HG02970 (cell line): ENCODE data around the gene GABRB1.

ENCODE experiments used
- ATAC-seq: cut with Tn5 transposase; IDR thresholded peaks from one replicate; pipeline ENCODE4 v1.9.1; 2021; ENCODE audit warnings: mild to moderate bottlenecking, moderate library complexity, moderate number of reproducible peaks; ENCODE audit not compliant: unreplicated experiment, low FRiP score

Gene GABRB1

DNA sequence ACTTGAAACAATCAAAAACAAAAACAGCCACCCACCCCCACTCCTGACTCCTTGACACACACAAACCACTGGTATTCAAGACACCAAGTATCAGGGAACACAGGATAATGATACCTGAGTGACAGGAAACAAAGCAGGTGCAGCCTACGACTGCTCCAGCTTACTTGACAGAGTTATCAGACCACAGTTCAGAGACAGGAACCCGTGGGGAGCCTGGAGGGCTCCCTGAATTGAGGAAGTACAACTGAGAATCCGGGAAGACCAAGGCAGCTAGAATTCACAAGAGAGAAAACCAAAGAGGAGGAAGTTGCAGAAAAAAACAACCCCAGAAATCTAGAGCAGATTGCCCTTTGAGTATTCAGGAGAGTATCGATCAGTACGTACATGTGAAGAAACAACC lies 411.6 kb downstream of the GABRB1 start:
- no peak for ATAC-seq

DNA sequence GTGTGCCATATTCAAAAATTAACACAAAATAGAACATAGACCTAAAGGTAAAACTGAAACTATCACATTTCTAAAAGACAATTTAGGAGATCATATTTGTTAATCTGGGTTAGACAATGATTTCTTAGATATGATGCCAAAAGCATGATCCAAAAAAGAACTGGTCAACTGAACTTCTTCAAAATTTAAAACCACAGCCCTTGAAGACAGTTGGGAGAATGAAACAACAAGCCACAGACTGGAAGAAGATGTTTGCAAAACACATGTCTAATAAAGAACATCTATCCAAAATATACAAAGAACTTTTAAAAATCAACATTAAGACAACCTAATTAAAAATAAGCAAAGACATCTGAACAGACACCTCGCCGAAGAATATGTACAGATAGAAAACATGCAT lies 412.7 kb downstream of the GABRB1 start:
- no peak for ATAC-seq

DNA sequence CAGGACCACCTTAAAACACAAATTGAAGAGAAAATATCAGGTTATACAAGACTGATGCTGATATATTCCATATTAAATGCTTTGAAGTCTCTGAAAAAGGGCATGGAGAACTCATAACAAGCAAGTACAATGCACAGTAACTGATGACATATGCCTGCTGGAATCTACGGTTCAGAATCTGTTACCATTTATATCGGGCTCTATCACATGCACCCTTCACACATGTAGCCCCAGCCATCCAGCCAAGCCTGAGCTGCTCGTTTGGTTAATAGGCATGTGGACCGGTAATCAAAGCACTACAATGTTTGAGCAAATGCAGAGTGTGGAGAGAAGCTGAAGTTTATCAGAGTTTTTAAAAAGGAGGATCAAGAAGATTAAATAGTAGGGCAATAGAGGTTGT lies 420.3 kb downstream of the GABRB1 start:
- no peak for ATAC-seq

DNA sequence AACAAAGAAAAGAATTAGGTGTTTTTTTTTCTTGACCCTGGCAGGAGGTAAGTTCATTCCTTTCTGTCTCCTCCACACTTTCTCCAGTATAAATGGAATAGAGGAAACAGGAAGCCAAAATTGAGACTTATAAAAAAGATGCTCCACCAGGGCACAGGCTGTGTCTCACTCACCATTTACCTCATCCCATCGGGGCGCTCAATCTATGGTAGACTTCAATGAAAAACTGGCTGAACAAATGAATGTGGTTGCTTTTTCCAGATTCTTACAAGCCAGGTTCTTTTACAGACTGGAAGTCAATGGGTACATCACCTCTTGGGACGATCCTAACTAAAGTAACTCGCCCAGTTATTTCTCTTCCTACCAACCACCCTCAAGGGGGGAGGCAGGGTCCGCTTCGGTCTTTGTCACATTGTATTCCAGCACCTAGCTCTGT lies 431.4 kb downstream of the GABRB1 start:
- ATAC-seq: no peak

DNA sequence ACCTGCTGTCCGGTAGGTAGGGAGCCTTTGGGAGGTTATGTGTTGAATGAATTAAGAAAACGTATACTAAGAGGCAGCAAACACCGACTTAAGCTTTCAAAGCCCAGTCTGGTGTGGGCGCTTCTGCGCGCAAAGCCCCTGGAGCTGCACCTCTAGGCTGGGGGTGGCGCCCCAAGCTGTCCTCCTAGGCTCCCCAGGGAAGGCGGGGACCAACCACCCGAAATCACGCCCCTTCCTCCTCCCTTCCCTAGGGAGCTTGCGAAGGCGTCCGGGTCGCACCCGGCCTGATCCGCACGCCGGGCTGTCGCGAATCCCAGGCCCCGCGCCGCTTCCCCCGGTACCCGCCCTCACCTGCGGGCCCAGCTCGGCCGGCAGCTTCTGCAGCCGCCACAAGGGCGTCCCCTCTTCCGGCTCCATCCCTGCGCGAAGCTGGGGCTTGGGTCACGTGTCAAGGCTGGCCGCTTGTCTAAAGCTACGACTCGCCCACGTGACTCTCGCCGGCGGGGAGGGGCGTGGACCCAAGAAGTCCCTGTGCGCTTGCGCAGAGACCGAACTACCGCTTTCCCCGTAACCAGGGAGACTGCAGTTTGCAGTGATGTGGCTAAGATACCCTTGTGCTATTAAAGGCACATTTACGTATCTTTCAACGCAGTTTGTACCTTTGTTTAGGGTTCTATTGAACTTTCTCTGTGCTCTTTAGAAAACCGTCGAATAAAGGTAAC lies 432.0 kb downstream of the GABRB1 start, which contains the start of gene COMMD8:
Gene COMMD8, minus strand, starts transcription at position 468 of the 722 bp plus-strand sequence. Its CDS starts 51 bp downstream, at position 417.
- peak; percentile 96 for ATAC-seq

DNA sequence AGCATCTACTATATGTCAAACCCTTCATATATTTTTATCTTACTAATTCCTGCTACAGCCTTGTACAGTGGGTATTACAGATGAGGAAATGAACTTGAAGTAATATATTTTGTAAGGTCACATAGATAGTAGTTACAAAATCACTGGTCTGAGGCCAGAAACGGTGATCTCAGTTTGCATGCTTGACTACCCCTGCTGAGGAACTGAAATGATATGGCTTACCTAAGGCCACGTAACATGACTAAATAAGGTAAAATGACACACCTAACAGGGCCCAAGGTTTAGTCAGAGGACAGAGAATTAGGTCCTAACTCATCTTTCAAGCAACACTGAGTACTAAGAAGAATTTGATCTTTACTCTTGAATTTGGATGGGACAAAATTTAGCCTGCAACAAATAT lies 433.6 kb downstream of the GABRB1 start:
- no peak for ATAC-seq

DNA sequence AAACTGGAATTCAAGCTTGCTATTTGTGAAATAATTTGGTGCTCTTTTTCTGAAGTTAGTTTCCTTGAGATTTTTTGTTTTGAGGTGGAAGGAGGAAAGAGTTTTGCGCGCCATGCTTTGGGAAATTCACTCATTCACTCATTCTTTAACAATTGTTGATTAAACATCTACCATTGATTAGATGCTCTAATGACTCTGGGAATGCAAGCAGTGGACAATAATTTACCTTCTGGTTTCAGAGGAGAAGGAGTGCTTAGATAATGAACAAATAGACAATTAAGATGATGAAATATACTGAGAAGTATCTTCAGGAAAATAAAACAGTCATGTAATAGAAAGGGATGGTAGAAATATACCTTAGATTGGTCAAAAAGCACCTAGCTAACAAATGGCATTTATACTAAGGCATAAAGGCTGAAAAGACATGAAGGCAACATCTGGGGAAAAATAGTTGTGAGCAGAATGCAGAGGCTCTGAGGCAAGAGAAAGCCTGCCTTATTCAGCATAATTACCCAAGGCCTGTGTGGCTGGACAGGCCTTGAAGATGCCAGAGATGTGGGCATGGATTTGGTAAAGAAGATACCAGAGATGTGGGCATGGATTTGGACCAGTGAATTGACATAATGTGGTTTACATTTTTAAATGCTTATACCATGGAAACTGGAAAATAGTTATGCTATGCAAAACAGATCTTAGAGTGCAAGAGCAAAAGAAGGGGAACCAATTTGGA lies 434.9 kb downstream of the GABRB1 start:
- no peak for ATAC-seq

DNA sequence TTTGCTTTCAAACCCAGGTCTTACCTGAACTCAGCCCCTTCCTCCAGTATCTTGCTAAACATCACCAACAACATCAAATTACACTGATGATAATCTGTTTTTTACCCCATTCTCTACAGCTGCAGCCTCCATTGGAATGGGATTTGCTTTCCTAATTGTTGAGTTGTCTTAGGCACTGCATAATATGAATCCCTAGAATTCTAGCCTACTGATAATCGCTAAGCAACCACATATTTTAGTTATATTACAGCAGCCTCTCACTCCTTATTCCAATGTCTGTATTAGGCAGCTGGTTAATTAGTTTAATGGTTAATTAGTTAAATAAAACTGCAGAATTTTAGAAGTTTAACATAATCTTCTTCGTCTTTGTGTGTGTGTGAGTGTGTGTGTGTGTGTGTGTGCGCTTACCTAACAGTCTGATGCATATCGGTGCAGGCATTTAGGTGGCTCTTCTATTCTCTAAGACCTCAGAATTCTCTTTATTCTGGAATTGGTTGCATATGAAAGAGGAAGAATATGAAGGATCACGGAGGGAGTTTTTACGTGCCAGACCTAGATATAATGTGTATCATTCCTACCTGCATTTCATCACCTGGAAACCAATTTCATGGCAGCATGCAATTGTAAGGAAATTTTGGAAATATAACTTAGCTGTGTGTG lies 437.5 kb downstream of the GABRB1 start:
- ATAC-seq: no peak

DNA sequence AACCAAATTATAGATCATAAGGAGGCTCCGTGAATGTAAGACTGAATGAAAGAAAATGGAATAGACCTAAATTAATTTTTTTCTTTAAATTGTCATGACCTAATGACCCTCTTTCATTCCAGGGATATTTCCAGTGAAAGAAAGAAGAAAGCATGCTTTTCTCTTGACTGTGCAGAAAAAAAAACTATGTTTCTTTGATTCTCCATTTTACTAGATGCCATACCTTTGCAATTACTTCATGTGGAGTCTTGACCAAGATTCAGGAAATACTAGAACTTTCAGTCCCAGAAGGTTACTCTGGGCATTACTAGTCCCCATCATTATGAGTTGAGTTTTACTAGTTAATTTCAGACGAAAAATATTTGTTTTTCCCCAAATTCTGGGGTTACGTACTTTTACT lies 438.6 kb downstream of the GABRB1 start:
- no peak for ATAC-seq

DNA sequence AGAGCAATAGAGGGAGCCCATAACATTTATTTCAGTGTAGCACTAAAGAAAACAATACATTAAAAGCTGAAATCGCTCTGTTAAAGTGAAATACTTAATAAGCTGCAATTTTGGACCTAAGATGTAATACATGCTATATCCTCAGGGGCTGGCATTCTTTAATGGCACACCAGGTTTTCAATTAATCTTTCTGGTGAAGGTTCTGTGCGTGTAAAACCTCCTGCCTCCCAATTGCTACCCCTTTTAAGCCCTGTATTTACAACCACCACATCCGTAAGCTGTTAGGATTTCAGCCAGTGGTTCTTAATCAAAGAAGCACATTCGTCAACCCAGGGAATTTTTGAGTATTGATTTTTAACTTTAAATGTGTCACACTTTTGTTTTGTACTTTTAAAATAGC lies 439.7 kb downstream of the GABRB1 start:
- ATAC-seq: no peak

DNA sequence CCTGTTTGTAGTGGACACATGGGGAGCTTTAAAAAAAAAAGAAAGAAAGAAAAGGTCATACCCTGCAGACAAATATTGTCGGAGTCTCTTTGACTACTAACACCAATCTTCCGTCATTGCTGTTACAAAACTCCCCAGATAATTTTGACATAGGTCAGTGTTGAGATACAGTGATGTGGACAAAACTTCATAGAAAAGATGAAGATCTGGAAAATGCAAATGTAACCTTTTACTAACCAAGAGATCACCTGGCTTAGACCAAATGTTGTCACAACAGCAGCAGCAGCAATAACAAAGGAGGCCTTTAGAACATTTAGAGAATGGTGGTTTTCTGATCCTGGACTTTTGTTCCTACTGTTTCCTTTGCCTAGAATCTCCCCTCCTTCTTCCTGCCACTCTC lies 440.2 kb downstream of the GABRB1 start:
- no peak for ATAC-seq

DNA sequence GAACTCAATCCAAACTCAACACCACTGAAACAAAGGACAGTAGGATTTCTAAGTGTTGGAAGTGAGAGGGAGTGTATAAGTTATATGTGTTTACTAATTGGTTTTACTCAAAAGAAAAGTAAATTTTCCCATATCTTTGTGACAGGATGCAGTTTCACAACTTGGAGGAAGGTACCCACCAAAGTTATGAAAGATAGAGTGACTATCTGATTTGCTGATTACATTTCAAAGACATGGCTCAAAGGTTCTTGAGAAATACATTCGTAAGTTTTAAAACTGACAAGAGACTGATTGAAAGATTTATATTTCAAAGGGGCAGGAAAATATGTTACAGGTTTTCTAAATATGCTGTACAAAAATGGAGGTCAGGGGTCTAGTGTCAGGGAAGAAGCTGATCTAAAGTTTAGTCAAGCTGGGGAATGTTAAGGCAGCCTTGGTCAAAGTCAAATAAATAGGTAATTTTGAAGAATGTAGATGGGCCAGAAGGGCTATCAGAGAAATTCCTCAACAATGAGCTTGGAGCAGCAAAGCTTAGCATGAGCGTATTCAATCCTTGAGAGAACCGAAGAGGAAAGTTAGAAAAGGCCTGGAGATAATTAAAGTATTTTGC lies 441.9 kb downstream of the GABRB1 start:
- ATAC-seq: no peak

DNA sequence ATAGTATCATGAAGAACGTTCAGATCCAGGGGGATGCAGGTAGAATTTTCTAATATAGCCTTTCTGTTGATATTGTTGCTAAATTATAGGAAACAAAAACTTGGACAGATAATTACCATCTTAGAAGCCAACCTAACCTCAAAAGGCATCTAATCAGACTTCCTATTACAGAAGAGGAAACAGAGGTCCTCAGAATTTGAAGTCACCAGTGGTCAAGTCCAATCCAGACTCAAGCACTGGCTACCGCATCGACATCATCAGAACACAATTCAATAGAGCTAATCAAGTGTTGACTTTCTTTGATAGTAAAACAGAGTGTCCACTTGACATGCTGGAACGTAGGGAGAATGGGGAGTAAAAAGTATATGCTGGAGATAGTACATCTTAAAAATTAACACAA lies 443.4 kb downstream of the GABRB1 start:
- ATAC-seq: no peak

DNA sequence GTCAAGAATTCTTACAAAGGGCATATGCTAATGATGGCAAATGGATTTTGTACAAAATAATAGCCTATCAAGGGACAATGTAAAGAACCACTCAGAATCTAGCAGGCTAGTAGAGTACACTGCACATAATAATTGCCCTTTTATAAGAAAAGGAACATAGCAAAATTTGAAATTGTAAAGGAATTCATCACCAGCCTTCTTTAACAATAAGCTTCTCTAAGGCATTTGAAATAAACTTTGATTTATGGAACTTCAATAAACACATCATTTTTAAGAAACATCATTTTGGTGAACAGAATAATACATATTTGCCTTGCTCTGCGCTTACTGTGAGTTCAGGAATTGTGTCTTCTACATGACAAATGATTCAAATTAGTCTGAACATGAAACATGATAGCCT lies 444.0 kb downstream of the GABRB1 start:
- ATAC-seq: no peak
